ENCODE measurements around the gene ERFE. TPM values are rescaled to one million over a fixed set of nuclear protein-coding genes. Genes with fewer than 3 reads are reported as not detected.

The ERFE gene
- total and polyA plus RNA-seq, 2 of the 13 experiments (the other 11 are each of a cell fraction or from before 2014, with no cell fraction given), result 0.09 TPM; not detected in 1

DNA sequence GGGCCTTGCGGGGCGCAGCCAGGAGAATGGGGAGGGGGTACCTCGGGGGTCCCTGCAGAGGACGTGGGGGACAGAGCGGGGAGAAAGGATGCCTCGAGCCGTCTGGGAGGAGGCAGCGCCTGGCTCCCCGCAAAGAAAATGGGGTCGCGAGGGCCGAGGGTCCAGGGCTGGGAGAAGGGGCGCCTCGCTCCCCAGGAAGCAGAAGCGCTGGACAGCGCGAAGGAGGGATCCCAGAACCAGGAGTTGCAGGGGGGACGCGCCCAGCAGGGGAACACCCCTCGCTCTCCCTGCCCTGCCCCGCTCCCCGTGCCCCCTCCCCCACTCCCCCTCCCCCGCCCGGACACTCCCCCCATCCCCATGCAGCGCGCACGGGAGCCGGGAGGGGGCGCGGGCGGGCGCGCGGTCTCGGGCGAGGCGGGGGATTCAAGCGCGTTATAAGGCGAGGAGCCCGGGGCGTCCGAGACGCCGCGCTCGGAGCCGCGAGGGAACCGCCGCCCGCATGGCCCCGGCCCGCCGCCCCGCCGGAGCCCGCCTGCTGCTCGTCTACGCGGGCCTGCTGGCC lies at the start of gene ERFE (continued):
- TF ChIP-seq, protein P1, sequence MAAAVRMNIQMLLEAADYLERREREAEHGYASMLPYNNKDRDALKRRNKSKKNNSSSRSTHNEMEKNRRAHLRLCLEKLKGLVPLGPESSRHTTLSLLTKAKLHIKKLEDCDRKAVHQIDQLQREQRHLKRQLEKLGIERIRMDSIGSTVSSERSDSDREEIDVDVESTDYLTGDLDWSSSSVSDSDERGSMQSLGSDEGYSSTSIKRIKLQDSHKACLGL (CRISPR knock-in tag; IDR thresholded peaks at IDR 0.05), result 0 out of 2 replicates have a peak, but pooled peaks have one; percentile 24
- no peak for TF ChIP-seq FOXO1 (CRISPR knock-in tag; IDR thresholded peaks at IDR 0.05)
- TF ChIP-seq SNRNP70 (IDR thresholded peaks at IDR 0.05; ENCODE audit: low read depth, low read length), result no peak
- TF ChIP-seq, protein P2, sequence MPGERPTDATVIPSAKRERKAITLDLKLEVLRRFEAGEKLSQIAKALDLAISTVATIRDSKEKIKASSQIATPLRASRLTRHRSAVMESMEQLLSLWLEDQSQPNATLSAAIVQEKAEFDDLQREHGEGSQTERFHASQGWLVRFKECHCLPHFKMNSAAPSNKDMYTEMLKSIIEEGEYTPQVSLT (CRISPR knock-in tag; IDR thresholded peaks at IDR 0.05; ENCODE audit: borderline replicate concordance, low read depth), result no peak
- TF ChIP-seq, protein P3, sequence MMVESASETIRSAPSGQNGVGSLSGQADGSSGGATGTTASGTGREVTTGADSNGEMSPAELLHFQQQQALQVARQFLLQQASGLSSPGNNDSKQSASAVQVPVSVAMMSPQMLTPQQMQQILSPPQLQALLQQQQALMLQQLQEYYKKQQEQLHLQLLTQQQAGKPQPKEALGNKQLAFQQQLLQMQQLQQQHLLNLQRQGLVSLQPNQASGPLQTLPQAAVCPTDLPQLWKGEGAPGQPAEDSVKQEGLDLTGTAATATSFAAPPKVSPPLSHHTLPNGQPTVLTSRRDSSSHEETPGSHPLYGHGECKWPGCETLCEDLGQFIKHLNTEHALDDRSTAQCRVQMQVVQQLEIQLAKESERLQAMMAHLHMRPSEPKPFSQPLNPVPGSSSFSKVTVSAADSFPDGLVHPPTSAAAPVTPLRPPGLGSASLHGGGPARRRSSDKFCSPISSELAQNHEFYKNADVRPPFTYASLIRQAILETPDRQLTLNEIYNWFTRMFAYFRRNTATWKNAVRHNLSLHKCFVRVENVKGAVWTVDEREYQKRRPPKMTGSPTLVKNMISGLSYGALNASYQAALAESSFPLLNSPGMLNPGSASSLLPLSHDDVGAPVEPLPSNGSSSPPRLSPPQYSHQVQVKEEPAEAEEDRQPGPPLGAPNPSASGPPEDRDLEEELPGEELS (CRISPR knock-in tag; IDR thresholded peaks at IDR 0.05), result no peak
- TF ChIP-seq ZNF232 (CRISPR knock-in tag; IDR thresholded peaks at IDR 0.05; ENCODE audit: borderline replicate concordance), result no peak
- TF ChIP-seq ZSCAN20 (CRISPR knock-in tag; IDR thresholded peaks at IDR 0.05; ENCODE audit: borderline replicate concordance), result no peak
- no peak for TF ChIP-seq ELF1 (CRISPR knock-in tag; IDR thresholded peaks at IDR 0.05)
- TF ChIP-seq JDP2 (CRISPR knock-in tag; IDR thresholded peaks at IDR 0.05; ENCODE audit: borderline replicate concordance), result no peak
- no peak for TF ChIP-seq KDM1A (CRISPR knock-in tag; IDR thresholded peaks at IDR 0.05)
- TF ChIP-seq TP53 (CRISPR knock-in tag; conservative IDR thresholded peaks at IDR 0.05), result no peak
- TF ChIP-seq, protein P4, sequence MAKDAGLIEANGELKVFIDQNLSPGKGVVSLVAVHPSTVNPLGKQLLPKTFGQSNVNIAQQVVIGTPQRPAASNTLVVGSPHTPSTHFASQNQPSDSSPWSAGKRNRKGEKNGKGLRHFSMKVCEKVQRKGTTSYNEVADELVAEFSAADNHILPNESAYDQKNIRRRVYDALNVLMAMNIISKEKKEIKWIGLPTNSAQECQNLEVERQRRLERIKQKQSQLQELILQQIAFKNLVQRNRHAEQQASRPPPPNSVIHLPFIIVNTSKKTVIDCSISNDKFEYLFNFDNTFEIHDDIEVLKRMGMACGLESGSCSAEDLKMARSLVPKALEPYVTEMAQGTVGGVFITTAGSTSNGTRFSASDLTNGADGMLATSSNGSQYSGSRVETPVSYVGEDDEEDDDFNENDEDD (CRISPR knock-in tag; IDR thresholded peaks at IDR 0.05; ENCODE audit: borderline replicate concordance), result peak; percentile 93
- TF ChIP-seq ZFP37 (CRISPR knock-in tag; IDR thresholded peaks at IDR 0.05; ENCODE audit: borderline replicate concordance), result no peak
- TF ChIP-seq ZNF644 (CRISPR knock-in tag; IDR thresholded peaks at IDR 0.05; ENCODE audit: low read depth), result no peak
- no peak for TF ChIP-seq REL (CRISPR knock-in tag; conservative IDR thresholded peaks at IDR 0.05)
- TF ChIP-seq MAZ (IDR thresholded peaks at IDR 0.05; ENCODE audit: borderline replicate concordance, low read depth, low read length), result 0 out of 2 replicates have a peak, but pooled peaks have one; percentile 24
- peak; percentile 33; the same call in 1 of the 2 replicates for TF ChIP-seq MAZ (CRISPR knock-in tag; IDR thresholded peaks at IDR 0.05; ENCODE audit: low read depth)
- TF ChIP-seq RORA (CRISPR knock-in tag; IDR thresholded peaks at IDR 0.05), result no peak
- no peak for TF ChIP-seq ZNF382 (CRISPR knock-in tag; IDR thresholded peaks at IDR 0.05; ENCODE audit: borderline replicate concordance)
- TF ChIP-seq ZSCAN31 (CRISPR knock-in tag; IDR thresholded peaks at IDR 0.05; ENCODE audit: low read depth), result no peak
- peak; percentile 77 for TF ChIP-seq HNRNPK (IDR thresholded peaks at IDR 0.05; ENCODE audit: low read depth, low read length, poor library complexity, severe bottlenecking)
- TF ChIP-seq, protein P5, sequence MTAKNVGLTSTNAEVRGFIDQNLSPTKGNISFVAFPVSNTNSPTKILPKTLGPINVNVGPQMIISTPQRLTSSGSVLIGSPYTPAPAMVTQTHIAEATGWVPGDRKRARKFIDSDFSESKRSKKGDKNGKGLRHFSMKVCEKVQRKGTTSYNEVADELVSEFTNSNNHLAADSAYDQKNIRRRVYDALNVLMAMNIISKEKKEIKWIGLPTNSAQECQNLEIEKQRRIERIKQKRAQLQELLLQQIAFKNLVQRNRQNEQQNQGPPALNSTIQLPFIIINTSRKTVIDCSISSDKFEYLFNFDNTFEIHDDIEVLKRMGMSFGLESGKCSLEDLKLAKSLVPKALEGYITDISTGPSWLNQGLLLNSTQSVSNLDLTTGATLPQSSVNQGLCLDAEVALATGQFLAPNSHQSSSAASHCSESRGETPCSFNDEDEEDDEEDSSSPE (CRISPR knock-in tag; IDR thresholded peaks at IDR 0.05), result peak; percentile 89
- no peak for TF ChIP-seq NCOA2 (CRISPR knock-in tag; IDR thresholded peaks at IDR 0.05)

Measured in HepG2 (cell line).